ENCODE results near the gene ADCY10. TPM values are rescaled to one million over a fixed set of nuclear protein-coding genes. Genes with fewer than 3 reads are reported as not detected.

Gene ADCY10
- total and polyA plus RNA-seq, 9 of the 15 experiments (the other 6 are each of a cell fraction or from before 2014, with no cell fraction given) = 0.08 to 0.86 (median 0.22) TPM

- TF ChIP-seq MEIS2 (IDR thresholded peaks at IDR 0.05; ENCODE audit: partially characterized antibody) (no peak), RBBP5 (IDR thresholded peaks at IDR 0.05; ENCODE audit: borderline replicate concordance, insufficient read depth, low read length, poor library complexity, severe bottlenecking) (no peak), FOXM1 (IDR thresholded peaks at IDR 0.05; ENCODE audit: low read depth) (peak; percentile 81), FOXM1 (CRISPR knock-in tag; IDR thresholded peaks at IDR 0.05; ENCODE audit: low read depth) (no peak), ADNP (tag; IDR thresholded peaks at IDR 0.05) (peak; percentile 47; the same call in 1 of the 2 replicates), ETV5 (CRISPR knock-in tag; IDR thresholded peaks at IDR 0.05; ENCODE audit: low read depth) (no peak)
Measured at GRCh38 chr1:167924543-167925231, 10.8 kb upstream of the ADCY10 start (continued).

DNA sequence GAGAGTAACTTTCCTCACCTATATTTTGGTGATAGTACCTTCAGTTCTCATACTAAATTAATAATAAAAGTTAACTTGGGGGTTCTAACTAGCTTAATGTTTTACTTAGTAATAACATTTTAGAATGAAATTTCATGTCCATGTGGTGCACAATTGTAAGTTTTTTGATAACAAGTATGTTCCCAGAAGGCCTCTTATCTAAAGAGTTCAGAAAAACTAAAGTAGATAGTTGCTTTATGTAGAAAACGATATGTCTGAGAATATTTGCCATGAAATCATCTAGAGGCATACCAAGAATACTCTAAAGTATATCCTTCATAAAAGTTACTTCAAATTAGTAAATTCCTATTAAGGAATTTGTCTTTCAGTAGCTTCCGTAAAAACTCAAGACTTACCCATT, 10.2 kb upstream of the ADCY10 start:
- no peaks in the 10 kb centered on the region for H3K9me3 ChIP-seq (replicated peaks; ENCODE audit: control insufficient read depth, insufficient read depth, low read depth, low read length)
- H3K9me1 ChIP-seq (ENCODE audit: control insufficient read depth, insufficient read depth, low read length) = no peaks in the 10 kb centered on the region
- H4K20me1 ChIP-seq (replicated peaks; ENCODE audit: control insufficient read depth, insufficient read depth, low read length) = no peaks in the 10 kb centered on the region
- peak overlapping the region; percentile 28; the same call in 1 of the 2 replicates for H2AFZ ChIP-seq (ENCODE audit: low read depth, low read length)
- no peak overlapping the region for H3K4me2 ChIP-seq (ENCODE audit: insufficient read depth, low read length)
- H3K79me2 ChIP-seq (ENCODE audit: control insufficient read depth, insufficient read depth, low read length) = peaks cover 93% of the 10 kb centered on the region
- peak overlapping the region in 1 of 2 experiments; percentile 67; a peak in 2 of 4 replicates for H3K9ac ChIP-seq (ENCODE audit: insufficient read depth in 1 of 2, low read depth in 2 of 2, low read length in 2 of 2)
- in situ Hi-C loops (cut with MboI) = no loop called here
- FAIRE-seq (no peak), DNase-seq (ENCODE audit: extremely low read depth in 1 of 4, low spot score in 3 of 4) (no peak), ATAC-seq (no peak)
- intact Hi-C loops (cut with micrococcal nuclease) = loop anchor here (5.0 kb wide), 1 partner anchor 202 kb away; the partner anchor contains the start of gene MPZL1
- H3K4me3 ChIP-seq = no peak overlapping the region
- H3K27me3 ChIP-seq (ENCODE audit: control insufficient read depth in 2 of 2, insufficient read depth in 2 of 2, low read length in 2 of 2) = no peaks in the 10 kb centered on the region
- H3K36me3 ChIP-seq (ENCODE audit: control insufficient read depth, insufficient read depth, low read length) = peaks cover 32% of the 10 kb centered on the region
- ChIA-PET POLR2A (interaction anchor here (0.7 to 1.7 kb wide), 5 partner anchors 9 to 257 kb away, joined by 3 to 11 read pairs (median 3); partner anchors contain the start of genes ADCY10, DCAF6 and MPC2), CTCF (ENCODE audit: low intra/inter-chr PET ratio) (no interaction called here)
- no TSS peak for BruUV-seq (replicated peaks)
- 3% methylated on average over 2 of the region's 2 CpGs for WGBS (ENCODE audit: insufficient coverage, low coverage, missing lambda C conversion rate)
- peaks cover 26 to 55% of the 10 kb centered on the region in 2 experiments for H3K4me1 ChIP-seq (replicated peaks in 1 of 2; ENCODE audit: control insufficient read depth in 2 of 2, insufficient read depth in 2 of 2, low read length in 2 of 2)
- H3K27ac ChIP-seq (ENCODE audit: extremely low read depth, low read depth, low read length) = peak overlapping the region; percentile 76; the same call in 2 of the 3 replicates
- TF ChIP-seq, protein P1, sequence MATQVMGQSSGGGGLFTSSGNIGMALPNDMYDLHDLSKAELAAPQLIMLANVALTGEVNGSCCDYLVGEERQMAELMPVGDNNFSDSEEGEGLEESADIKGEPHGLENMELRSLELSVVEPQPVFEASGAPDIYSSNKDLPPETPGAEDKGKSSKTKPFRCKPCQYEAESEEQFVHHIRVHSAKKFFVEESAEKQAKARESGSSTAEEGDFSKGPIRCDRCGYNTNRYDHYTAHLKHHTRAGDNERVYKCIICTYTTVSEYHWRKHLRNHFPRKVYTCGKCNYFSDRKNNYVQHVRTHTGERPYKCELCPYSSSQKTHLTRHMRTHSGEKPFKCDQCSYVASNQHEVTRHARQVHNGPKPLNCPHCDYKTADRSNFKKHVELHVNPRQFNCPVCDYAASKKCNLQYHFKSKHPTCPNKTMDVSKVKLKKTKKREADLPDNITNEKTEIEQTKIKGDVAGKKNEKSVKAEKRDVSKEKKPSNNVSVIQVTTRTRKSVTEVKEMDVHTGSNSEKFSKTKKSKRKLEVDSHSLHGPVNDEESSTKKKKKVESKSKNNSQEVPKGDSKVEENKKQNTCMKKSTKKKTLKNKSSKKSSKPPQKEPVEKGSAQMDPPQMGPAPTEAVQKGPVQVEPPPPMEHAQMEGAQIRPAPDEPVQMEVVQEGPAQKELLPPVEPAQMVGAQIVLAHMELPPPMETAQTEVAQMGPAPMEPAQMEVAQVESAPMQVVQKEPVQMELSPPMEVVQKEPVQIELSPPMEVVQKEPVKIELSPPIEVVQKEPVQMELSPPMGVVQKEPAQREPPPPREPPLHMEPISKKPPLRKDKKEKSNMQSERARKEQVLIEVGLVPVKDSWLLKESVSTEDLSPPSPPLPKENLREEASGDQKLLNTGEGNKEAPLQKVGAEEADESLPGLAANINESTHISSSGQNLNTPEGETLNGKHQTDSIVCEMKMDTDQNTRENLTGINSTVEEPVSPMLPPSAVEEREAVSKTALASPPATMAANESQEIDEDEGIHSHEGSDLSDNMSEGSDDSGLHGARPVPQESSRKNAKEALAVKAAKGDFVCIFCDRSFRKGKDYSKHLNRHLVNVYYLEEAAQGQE (IDR thresholded peaks at IDR 0.05; ENCODE audit: borderline replicate concordance) = no peak
- TF ChIP-seq, protein P1 (CRISPR knock-in tag; IDR thresholded peaks at IDR 0.05; ENCODE audit: low read depth) = no peak
